Measurements from ENCODE around the gene TCF4. TPM values are rescaled to one million over a fixed set of nuclear protein-coding genes. Genes with fewer than 3 reads are reported as not detected.

Gene TCF4
- total RNA-seq, 1 donor from 2014 or later = 175 TPM

GRCh38 chr18:55449412-55450140 lies 138.4 kb downstream of the TCF4 start:
- Mint-ChIP-seq H3K27me3 (ENCODE audit: unreplicated experiment) (peaks cover 4% of the 10 kb centered on the region), H3K27ac (ENCODE audit: unreplicated experiment) (no peak overlapping the region), H3K4me1 (ENCODE audit: unreplicated experiment) (peaks cover 15% of the 10 kb centered on the region), H3K36me3 (ENCODE audit: low read depth, unreplicated experiment) (peaks cover 6% of the 10 kb centered on the region), H3K4me3 (ENCODE audit: unreplicated experiment) (no peak overlapping the region), H3K9me3 (ENCODE audit: unreplicated experiment) (no peaks in the 10 kb centered on the region)
- DNase-seq (ENCODE audit: low spot score) = no peak
- TF ChIP-seq, protein P1, sequence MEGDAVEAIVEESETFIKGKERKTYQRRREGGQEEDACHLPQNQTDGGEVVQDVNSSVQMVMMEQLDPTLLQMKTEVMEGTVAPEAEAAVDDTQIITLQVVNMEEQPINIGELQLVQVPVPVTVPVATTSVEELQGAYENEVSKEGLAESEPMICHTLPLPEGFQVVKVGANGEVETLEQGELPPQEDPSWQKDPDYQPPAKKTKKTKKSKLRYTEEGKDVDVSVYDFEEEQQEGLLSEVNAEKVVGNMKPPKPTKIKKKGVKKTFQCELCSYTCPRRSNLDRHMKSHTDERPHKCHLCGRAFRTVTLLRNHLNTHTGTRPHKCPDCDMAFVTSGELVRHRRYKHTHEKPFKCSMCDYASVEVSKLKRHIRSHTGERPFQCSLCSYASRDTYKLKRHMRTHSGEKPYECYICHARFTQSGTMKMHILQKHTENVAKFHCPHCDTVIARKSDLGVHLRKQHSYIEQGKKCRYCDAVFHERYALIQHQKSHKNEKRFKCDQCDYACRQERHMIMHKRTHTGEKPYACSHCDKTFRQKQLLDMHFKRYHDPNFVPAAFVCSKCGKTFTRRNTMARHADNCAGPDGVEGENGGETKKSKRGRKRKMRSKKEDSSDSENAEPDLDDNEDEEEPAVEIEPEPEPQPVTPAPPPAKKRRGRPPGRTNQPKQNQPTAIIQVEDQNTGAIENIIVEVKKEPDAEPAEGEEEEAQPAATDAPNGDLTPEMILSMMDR (IDR thresholded peaks at IDR 0.05; ENCODE audit: unreplicated experiment) = no peak

DNA sequence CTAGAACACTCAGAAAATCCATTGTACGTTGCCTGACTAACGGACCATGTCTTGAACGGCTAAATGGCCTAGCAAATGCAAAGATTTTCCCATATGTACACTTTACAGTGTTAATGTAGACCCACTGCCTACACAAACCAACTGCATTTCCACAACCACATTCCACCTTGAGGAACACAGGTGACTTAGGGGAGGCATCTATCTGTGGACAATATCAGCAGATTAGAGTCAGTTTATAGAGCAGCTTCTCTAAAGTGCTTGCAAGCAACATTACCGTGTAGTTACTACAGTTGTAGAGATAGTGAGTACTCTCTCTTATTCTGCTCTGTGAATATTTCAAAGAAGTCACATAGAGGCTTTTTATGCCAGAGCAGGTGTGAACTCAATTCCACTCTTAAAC lies 139.6 kb downstream of the TCF4 start:
- Mint-ChIP-seq H3K27me3 (ENCODE audit: unreplicated experiment) (peaks cover 4% of the 10 kb centered on the region), H3K9me3 (ENCODE audit: unreplicated experiment) (no peaks in the 10 kb centered on the region), H3K4me3 (ENCODE audit: unreplicated experiment) (no peak overlapping the region), H3K27ac (ENCODE audit: unreplicated experiment) (no peak overlapping the region), H3K36me3 (ENCODE audit: low read depth, unreplicated experiment) (peaks cover 6% of the 10 kb centered on the region), H3K4me1 (ENCODE audit: unreplicated experiment) (peaks cover 13% of the 10 kb centered on the region)
- DNase-seq (ENCODE audit: low spot score) = no peak
- TF ChIP-seq, protein P1 (IDR thresholded peaks at IDR 0.05; ENCODE audit: unreplicated experiment) = no peak

- peaks cover 4% of the 10 kb centered on the region for H3K27me3 Mint-ChIP-seq (ENCODE audit: unreplicated experiment)
- no peaks in the 10 kb centered on the region for H3K9me3 Mint-ChIP-seq (ENCODE audit: unreplicated experiment)
- peaks cover 8% of the 10 kb centered on the region for H3K4me1 Mint-ChIP-seq (ENCODE audit: unreplicated experiment)
- no peak overlapping the region for H3K4me3 Mint-ChIP-seq (ENCODE audit: unreplicated experiment)
- TF ChIP-seq, protein P1 (IDR thresholded peaks at IDR 0.05; ENCODE audit: unreplicated experiment) = no peak
- peak overlapping the region; percentile 39 for H3K27ac Mint-ChIP-seq (ENCODE audit: unreplicated experiment)
- H3K36me3 Mint-ChIP-seq (ENCODE audit: low read depth, unreplicated experiment) = peaks cover 6% of the 10 kb centered on the region
- DNase-seq (ENCODE audit: low spot score) = no peak
Observed at GRCh38 chr18:55447672-55448018, 140.3 kb downstream of the TCF4 start.

- H3K4me1 Mint-ChIP-seq (ENCODE audit: unreplicated experiment) = peaks cover 9% of the 10 kb centered on the region
- no peak for DNase-seq (ENCODE audit: low spot score)
Observed at GRCh38 chr18:55446996-55447671, 140.9 kb downstream of the TCF4 start.

More at GRCh38 chr18:55446996-55447671, 140.9 kb downstream of the TCF4 start:
- peaks cover 6% of the 10 kb centered on the region for H3K36me3 Mint-ChIP-seq (ENCODE audit: low read depth, unreplicated experiment)
- no peak overlapping the region for H3K27ac Mint-ChIP-seq (ENCODE audit: unreplicated experiment)
- no peaks in the 10 kb centered on the region for H3K9me3 Mint-ChIP-seq (ENCODE audit: unreplicated experiment)
- H3K27me3 Mint-ChIP-seq (ENCODE audit: unreplicated experiment) = peaks cover 4% of the 10 kb centered on the region
- no peak overlapping the region for H3K4me3 Mint-ChIP-seq (ENCODE audit: unreplicated experiment)
- TF ChIP-seq, protein P1 (IDR thresholded peaks at IDR 0.05; ENCODE audit: unreplicated experiment) = no peak

All from endothelial cell (in vitro differentiated cells).